ENCODE results near the gene PCGF2. TPM values are rescaled to one million over a fixed set of nuclear protein-coding genes. Genes with fewer than 3 reads are reported as not detected.
"Not testable (repeated sequence)": the region's sequence is repeated elsewhere in the genome, so short reads cannot be mapped to it uniquely, and the experiment has no call there.

Gene PCGF2
- total RNA-seq, 1 donor from 2014 or later: 8.0 TPM

DNA sequence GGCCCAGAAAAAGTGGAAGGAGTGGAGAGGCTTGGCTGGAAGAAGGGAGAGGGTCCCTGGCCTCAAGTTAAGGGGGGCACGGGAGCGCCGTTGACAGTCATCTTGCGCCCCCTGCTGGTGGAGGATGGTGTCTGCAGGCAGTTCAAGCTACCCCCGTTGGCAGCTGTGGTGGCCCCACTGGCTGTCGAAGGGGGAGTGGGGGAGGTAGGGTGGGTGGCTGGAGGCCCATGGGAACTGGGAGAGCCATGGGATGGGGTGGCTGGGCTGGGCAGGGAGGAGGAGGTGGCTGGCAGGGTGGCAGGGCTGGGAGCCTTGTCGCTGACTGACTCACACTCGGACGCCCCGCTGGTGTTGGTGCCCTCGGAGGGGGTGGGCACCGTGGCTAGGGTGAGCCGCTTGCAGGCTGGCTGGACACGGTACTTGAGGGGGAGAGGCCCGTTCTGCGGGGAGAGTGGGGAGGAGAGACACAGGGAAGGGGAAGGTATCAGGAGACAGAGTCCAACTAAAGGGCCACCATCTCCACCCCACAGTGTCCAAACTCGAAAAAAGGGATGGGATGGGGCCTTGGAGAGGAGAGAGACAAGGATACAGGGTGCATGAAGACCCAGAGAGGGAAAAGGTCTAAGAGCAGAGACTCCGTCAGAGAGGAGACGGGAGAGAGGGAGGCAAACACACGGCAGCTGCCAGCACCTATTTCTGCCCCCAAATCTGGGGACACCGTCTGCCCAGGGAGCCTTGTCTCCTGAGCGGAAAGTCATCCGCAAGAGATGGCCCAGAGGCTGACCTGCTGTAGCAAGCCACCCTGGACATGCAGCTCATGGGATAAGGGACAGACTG is 12.8 kb downstream of the PCGF2 start:
- peak; percentile 82 for DNase-seq

GRCh38 chr17:38733982-38734973 is 13.9 kb downstream of the PCGF2 start:
- DNase-seq: no peak

DNA sequence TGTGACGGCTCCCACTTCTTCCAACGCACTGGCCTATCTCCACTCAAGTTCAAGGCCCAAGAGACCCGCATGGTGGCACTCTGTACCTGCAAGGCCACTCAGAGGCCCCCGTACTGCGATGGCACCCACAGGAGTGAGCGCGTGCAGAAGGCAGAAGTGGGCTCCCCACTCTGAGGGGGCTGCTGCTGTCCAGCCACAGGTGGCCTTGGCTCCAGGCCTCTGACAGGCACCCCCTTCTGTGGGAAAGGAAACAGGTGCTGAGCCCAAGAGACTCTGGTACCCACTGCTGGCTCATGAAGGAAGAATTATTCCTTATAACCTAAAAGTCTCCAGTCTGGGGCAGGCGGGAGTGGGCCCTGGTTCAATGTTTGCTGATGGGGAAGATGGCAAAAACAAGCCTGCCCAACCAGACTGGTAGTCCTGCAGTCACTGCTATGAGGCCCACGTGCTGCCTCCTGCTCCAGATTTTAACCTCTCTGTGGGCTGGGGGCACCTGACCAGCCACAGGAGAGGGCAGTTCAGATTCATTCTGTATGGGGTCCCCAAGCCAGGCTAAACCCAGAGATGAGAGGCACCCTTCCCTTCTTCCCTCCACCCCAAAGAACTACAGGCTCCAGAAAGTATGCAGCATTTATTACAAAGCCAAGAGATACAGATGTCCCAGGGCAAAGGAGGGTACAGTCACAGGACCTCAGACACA is 14.7 kb downstream of the PCGF2 start:
- DNase-seq: no peak

- DNase-seq: no peak
Observed at GRCh38 chr17:38732376-38733281, 15.5 kb downstream of the PCGF2 start.

DNA sequence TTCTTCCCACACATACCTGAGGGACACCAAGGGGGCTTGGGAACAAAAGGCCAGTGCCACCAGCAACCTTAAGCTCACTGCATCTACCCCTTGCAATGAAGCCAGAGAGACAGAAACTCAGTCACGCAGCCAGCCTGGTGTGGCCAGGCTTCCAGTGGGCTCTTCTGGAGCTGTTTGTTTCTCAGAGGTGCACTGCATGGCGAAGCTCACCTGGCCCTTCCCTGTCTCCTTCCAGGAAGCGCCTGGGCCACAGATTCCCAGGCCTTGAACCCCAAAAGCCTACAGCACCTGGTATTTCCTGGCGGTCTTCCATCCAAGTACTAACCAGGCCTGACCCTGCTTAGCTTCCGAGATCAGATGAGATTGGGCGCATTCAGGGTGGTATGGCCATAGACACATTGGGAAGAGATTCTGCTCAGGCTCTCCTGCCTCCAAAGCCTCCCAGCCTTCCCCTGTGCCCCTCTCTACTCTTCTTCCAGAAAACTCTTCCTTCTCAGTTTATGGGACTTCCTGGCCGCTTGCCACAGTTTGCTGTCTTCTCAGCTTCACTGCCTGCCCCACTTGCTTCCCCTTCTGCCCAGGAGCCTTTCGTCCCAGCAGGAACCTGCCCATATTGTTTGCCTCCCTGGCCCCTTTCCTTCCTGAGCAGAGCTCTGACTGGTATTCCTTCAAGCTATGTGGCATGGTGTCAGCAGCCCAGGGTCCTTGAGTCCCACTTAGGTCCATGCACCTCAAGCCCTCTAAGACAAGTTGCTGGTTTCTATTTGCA is 16.4 kb downstream of the PCGF2 start:
- DNase-seq: no peak

DNA sequence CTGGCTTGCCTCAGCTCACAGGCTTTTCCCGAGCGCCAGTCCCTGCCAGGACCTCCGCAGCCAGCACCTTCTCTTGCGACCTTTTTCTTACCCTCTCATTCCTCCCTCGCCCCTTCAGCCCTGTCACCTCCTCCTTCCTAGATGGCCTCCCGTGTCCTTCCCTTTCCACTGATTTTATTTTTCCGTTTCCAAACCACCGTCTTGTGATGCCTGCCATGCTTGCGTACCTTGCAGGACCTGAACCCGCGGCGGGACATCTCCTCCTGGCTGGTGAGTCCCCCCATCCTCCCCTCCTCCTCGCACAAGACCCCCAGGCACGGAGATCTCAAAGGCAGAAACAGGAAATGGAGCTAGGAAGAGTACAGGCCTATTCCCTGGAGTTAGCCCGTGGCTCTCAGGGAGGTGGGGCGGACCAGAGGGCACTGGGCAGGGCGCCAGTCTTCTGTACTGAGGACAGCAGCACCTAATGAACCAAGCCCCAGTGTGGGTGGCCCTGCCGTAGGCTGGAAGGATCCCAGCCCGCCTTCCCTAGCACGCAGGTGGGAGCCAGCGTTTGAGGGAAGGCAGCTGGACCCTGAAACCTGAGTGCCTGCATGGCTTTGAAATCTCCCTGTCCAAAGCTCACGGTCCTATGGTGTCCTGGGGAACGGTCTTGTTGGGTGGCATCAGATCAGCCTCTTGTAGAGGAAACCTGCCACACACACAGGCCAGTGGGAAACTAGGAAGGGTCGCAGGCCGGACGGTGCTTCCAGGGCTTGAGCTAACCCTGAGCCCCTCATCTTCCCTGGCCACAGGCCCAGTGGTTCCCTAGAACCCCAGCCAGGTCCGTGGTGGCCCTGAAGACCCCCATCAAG is 17.4 kb downstream of the PCGF2 start:
- DNase-seq: peak; percentile 59

DNA sequence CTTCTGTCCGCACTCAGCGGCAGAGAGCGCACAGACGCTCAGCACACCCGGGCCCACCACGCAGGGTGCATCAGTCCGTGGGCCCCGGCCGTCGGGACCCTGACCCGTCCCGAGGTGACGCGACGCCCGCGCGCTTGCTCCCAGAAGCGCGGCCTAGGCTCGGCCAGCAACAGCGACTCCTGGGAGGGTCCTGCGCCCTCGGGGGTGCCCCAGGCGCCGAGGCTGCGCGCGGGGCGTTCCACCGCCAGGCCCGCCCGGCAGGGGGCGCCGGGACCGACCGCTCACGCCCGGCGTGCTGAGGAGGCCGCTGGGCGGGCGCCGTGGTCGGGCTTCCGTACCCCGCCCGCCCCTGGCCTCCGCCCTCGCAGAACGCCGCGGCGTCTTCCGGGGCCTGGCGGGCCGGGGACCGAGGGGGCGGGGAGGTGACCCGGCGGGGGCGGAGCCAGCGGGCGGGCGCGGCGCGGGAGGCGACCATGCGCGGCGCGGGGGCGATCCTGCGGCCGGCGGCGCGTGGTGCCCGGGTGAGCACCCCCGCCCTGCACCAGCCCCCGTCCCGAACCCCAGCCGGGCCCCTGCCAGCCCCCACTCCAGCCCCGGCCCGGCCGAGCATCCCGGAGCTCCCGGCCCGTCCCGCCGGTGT is 18.1 kb downstream of the PCGF2 start, which contains the start of gene CISD3:
TSS of gene CISD3 (plus strand) at position 456 of the 640 bp plus-strand sequence. CDS start at position 474, 18 bp downstream.
- DNase-seq: peak; percentile 92

DNA sequence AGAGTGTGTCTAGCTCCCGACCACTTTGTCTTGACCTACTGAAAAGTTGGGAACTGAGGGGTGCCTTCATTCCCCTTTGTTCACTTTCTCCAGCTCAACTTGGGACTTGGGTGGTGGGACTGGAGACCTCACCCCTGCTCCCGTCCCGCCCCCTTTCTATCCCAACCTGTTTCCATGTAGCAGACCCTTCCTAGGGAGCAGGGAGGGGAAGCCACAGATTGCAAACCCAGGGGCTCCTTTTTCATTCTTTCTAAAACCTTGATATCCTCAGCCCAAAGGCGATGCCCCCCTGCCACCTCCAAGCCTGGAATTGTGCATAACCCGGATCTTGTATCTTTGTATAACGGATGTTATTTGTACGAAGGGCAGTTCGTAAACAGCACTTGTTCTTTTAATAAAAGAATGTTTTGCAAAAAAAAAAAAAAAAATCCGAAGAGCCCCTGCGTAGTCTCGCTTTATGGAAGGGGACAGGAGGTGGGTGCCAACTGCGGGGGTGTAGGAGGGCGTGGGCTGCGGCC is 18.7 kb downstream of the PCGF2 start:
- no peak for DNase-seq

DNA sequence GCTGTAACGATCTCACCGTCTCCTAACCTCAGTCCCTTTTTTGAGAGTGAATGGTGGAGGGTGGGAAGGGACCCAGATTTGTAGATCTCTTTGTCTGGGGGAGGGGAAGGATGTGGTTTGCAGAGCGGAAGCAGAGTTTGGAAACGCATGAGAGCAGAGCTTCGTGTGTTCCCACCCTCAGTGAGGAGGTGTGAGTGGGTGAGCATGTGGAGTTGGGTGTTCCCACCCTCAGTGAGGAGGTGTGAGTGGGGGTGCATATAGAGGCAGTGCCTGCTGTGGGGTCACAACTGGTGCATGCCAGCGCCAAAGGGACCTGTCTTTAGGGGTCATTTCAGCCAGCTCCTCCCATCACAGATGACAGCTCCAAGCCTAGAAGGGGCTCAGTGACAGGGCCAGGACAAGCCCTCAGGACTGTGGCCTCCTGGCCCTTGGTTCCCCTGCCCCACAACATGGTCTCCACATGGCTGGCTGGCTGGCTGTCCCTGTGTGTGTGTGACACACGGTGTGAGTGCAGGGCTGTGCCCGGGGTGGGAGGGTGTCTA is 19.8 kb downstream of the PCGF2 start:
- no peak for DNase-seq

DNA sequence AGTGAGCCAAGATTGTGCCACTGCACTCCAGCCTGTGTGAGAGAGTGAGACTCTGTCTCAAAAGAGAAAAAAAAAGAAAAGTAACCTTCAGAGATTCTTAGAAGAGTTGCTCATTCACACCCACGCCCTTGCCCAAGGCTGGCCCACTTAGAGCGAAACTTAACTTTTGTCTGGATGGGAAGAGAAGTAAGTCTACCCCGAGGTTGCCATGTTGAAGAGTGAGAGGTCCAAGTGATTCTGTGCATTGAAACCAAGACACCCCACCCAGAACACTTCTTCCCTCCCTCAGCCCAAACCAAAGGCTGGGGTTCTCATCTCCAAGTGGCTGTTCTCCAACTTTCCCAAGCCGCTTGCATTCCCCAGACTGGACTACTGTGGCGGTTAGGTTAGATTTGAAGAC is 20.4 kb downstream of the PCGF2 start:
- DNase-seq: no peak

GRCh38 chr17:38726145-38726544 is 22.0 kb downstream of the PCGF2 start:
- not testable (repeated sequence) for DNase-seq

- no peak for DNase-seq
Observed at GRCh38 chr17:38725066-38725465, 23.1 kb downstream of the PCGF2 start.

DNA sequence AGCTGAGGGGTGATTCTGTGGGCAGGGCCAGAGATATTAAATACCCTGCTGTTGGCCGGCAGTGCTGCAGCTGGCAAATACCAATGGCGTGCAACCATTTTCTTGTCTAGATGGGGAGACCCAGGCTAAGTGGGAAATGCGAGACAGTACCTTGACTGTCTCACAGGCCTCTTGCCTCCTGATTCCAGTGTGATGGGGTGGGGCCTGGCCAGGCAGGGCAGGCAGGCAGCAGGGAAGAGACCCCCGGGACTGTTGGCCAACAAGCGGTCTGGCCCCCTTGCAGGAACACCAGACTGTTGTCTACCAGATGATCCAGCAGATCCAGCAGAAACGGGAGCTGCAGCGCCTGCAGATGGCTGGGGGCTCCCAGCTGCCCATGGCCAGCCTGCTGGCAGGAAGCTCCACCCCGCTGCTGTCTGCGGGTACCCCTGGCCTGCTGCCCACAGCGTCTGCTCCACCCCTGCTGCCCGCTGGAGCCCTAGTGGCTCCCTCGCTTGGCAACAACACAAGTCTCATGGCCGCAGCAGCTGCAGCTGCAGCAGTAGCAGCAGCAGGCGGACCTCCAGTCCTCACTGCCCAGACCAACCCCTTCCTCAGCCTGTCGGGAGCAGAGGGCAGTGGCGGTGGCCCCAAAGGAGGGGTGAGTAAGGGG is 23.7 kb downstream of the PCGF2 start:
- peak; percentile 95 for DNase-seq

- no peak for DNase-seq
Observed at GRCh38 chr17:38721802-38722201, 26.3 kb downstream of the PCGF2 start.

DNA sequence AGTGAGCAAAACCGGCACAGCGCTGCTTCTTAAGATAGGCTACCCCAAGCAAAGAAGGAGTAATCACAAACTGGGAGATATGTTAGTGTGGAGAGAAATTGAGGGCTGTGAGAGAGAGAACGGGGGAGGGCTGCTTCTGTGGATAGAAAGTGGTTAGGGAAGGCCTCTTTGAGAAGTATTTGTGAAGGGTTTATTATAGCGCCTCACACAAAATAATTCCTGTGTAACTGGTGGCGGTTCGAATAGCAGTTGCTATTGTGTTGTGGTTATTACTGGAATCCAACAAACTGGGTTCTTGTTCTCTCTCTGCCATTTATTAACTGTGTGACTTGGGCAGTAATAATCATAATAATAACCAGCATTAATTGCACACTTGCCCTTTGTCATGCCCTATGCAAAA is 27.2 kb downstream of the PCGF2 start:
- DNase-seq: no peak

DNA sequence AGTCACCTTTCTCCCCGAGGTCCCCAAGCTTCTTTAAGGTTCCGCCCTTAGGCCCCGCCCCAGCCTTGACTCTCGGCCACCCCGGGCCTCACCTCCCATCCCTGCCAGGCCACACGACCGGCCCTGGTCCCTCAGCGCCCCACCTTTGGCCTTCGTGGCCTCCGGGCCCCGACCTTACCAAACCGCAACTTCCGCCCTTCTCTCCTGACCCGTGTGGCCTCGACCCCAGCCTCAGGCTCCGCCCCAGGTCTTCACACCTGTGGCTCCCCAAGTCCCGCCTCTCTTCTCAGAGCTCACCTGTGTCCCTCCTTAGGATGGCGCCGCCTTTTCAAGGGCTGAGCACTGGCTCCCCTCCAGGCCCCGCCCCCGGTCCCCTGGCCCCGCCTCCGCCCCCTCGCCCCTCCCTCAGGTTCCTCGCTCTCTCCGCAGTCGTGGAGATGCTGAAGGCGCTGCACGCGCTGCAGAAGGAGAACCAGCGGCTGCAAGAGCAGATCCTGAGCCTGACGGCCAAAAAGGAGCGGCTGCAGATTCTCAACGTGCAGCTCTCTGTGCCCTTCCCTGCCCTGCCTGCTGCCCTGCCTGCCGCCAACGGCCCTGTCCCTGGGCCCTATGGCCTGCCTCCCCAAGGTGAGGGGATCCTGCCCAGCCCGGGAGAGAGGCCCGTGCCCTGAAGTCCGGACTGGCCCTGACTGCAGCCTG is 28.0 kb downstream of the PCGF2 start:
- no peak for DNase-seq

DNA sequence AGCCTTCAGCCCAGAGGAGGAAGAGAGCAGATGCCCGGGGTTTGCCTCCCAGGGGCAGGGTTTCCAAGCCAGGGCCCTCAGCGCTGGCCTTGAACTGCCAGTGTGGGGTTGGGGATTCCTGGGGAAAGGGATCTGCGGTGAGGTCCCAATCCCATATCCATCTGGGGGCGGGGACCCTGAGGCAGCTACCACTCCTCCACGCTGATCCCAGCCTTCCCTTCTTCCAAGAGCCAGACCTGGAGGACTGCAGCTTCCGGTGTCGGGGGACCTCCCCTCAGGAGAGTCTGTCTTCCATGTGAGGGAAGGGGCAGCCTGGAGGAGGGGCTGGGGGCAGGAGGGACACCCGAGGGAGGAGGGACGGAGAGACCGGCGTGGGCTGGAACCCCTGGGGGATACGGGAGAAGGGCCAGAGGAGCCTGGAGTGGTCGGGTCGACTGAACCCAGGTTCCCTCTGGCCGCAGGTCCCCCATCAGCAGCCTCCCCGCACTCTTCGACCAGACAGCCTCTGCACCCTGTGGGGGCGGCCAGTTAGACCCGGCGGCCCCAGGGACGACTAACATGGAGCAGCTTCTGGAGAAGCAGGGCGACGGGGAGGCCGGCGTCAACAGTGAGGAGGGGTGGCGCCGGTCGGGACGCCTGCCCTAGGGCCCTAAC is 28.7 kb downstream of the PCGF2 start:
- DNase-seq: no peak
